ENCODE data around the gene EEF1G. TPM values are rescaled to one million over a fixed set of nuclear protein-coding genes. Genes with fewer than 3 reads are reported as not detected.
A peak's percentile ranks its signal among the peaks of the same experiment; 100 is the strongest.

EEF1G gene
- total and polyA plus RNA-seq, 2 of the 13 experiments (the other 11 are each of a cell fraction or from before 2014, with no cell fraction given) = 1,787 to 2,144 TPM

- TF ChIP-seq ZNF660 (CRISPR knock-in tag; IDR thresholded peaks at IDR 0.05; ENCODE audit: borderline replicate concordance, low read depth) (no peak), POLR2G (IDR thresholded peaks at IDR 0.05; ENCODE audit: low read depth, low read length) (peak; percentile 22), HCFC1 (IDR thresholded peaks at IDR 0.05; ENCODE audit: low read depth, low read length) (no peak), ZNF337 (CRISPR knock-in tag; IDR thresholded peaks at IDR 0.05; ENCODE audit: borderline replicate concordance, low read depth) (no peak), TBL1XR1 (IDR thresholded peaks at IDR 0.05; ENCODE audit: borderline replicate concordance, low read length, partially characterized antibody) (no peak), ATF7 (IDR thresholded peaks at IDR 0.05) (no peak), ATF7 (CRISPR knock-in tag; IDR thresholded peaks at IDR 0.05) (0 out of 2 replicates have a peak, but pooled peaks have one; percentile 17), SP5 (CRISPR knock-in tag; IDR thresholded peaks at IDR 0.05; ENCODE audit: borderline replicate concordance, low read depth) (no peak), CSRNP2 (CRISPR knock-in tag; conservative IDR thresholded peaks at IDR 0.05; ENCODE audit: low read depth) (no peak), RBAK (CRISPR knock-in tag; IDR thresholded peaks at IDR 0.05) (no peak), KLF15 (CRISPR knock-in tag; IDR thresholded peaks at IDR 0.05; ENCODE audit: borderline replicate concordance) (no peak), ZNF260 (CRISPR knock-in tag; IDR thresholded peaks at IDR 0.05; ENCODE audit: borderline replicate concordance, low read depth) (no peak), RAD21 (CRISPR knock-in tag; IDR thresholded peaks at IDR 0.05) (no peak), RARA (CRISPR knock-in tag; IDR thresholded peaks at IDR 0.05) (no peak), HNRNPUL1 (IDR thresholded peaks at IDR 0.05; ENCODE audit: low read depth, low read length) (no peak), HNF1B (CRISPR knock-in tag; IDR thresholded peaks at IDR 0.05) (no peak), ELK4 (CRISPR knock-in tag; IDR thresholded peaks at IDR 0.05; ENCODE audit: borderline replicate concordance) (no peak), ZNF580 (CRISPR knock-in tag; IDR thresholded peaks at IDR 0.05; ENCODE audit: borderline replicate concordance, low read depth) (no peak), ZBTB42 (CRISPR knock-in tag; IDR thresholded peaks at IDR 0.05) (no peak), ZBTB38 (CRISPR knock-in tag; IDR thresholded peaks at IDR 0.05) (peak; percentile 9; the same call in 1 of the 2 replicates), ZNF121 (CRISPR knock-in tag; IDR thresholded peaks at IDR 0.05) (no peak), ZBTB39 (CRISPR knock-in tag; IDR thresholded peaks at IDR 0.05) (no peak), CBX2 (IDR thresholded peaks at IDR 0.05; ENCODE audit: low read depth, low read length) (no peak), CBX2 (CRISPR knock-in tag; IDR thresholded peaks at IDR 0.05; ENCODE audit: low read depth) (no peak)
These were observed 17.4 kb downstream of the EEF1G start (continued) for GRCh38 chr11:62556108-62556874.

Measured in HepG2 (cell line).